Right atrium auricular region (tissue), 2 donors: ENCODE results near the gene GABBR2. TPM values are rescaled to one million over a fixed set of nuclear protein-coding genes. Genes with fewer than 3 reads are reported as not detected.

Experiments
- DNase-seq: peaks from one replicate; pipeline ENCODE4 v3.0.0-alpha.2; 2019; ENCODE audit warnings: low spot score
- H3K27ac ChIP-seq, 2 donors: fragments of 200-600 bp; sonication (generic); 1 replicate in 1 of 2; 2 replicates in 1 of 2; pipeline ENCODE4 v1.5.1; 2016 to 2019
- H3K27me3 ChIP-seq, 2 donors: fragments of 200-600 bp; sonication (generic); one replicate each; pipeline versions ENCODE4 v1.5.1 to v1.6.0; 2017 to 2019
- H3K36me3 ChIP-seq: fragments of 200-600 bp; sonication (generic); one replicate; pipeline ENCODE4 v1.5.1; 2016
- H3K4me1 ChIP-seq, 2 donors: fragments of 200-600 bp; sonication (generic); one replicate each; pipeline versions ENCODE4 v1.5.1 to v1.6.0; 2017 to 2019
- H3K4me3 ChIP-seq, 2 donors: fragments of 200-600 bp; sonication (generic); 1 replicate in 1 of 2; 2 replicates in 1 of 2; pipeline ENCODE4 v1.5.1; 2017 to 2019; ENCODE audit warnings: mild to moderate bottlenecking in 1 of 2, moderate library complexity in 1 of 2
- H3K9me3 ChIP-seq, 2 donors: fragments of 200-600 bp; sonication (generic); one replicate each; pipeline ENCODE4 v1.5.1; 2019
- CTCF ChIP-seq, 2 donors: fragments of 200-600 bp; sonication (generic); IDR thresholded peaks; one replicate each; pipeline ENCODE4 v1.5.1; 2019; ENCODE audit warnings: antibody characterized with exemption in 2 of 2
- total RNA-seq, 2 donors: library from RNA; depleted of rRNA; stranded (reverse); fragments of >200 nt; gene quantifications; one replicate each; pipeline ENCODE4 v1.1.0, GENCODE V29; 2016

Gene GABBR2
- total RNA-seq, 2 donors from 2014 or later = 0.22 TPM; not detected in 1

DNA sequence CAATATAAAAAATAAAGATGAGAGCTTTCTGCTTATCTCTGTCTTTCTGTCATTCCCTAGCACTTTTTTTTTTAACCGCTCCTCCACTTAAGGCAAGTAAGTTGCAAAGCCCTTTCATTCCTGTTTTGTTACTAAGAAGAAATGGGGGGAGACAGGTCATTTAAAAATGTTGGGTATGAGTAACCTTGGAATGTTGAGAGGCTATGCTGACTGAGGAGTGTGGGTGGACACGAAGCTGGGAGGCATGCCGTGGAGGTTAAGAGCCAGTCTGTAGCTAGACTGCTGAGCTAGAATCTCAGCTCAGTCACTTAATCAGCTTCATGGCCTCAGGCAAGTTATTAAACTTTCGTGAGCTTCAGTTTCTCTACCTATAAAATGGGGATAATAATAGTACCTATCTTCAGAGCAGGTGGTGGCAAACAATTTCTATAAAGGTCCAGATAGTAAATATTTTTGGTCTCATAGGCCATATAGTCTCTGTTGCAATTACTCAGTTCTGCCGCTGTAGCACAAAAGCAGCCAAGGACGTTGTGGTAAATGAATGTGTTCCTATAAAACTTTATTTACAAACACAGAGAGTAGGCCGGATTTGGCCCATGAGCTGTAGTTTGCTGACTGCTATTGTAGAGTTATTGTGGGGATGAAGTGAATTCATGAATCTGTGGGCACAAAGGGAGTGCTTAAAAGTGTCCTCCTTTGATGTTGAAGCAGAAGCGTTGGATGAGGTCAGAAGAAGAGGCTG is 220.0 kb downstream of the GABBR2 start:
- Histone ChIP-seq H3K4me3 (no peak overlapping the region), H3K36me3 (no peaks in the 10 kb centered on the region), H3K27me3 (no peaks in the 10 kb centered on the region), H3K4me1 (no peaks in the 10 kb centered on the region), H3K9me3 (no peaks in the 10 kb centered on the region), H3K27ac (no peak overlapping the region)
- no peak for TF ChIP-seq CTCF (IDR thresholded peaks at IDR 0.05)
- DNase-seq = no peak

DNA sequence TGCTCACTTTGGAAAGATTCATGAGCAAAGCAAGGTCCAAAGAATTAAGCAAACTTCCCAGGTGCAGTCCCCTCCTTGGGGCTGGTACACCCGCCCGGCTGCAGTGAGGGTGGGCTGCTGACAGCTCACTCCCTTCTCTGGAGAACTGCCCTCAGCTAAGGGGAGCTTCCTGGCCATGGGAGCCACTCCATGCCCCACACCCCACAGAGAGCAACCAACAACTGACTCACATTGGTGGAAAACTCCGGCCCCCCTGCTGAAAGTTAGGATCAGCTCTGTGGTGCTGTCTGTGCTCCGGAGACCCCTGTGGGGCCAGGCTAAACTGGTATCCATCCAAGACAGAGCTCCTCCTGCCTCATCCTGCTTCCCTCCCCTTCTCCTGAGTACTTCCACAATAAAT is 223.0 kb downstream of the GABBR2 start:
- Histone ChIP-seq H3K4me3 (no peak overlapping the region), H3K4me1 (no peaks in the 10 kb centered on the region), H3K27ac (no peak overlapping the region), H3K36me3 (no peaks in the 10 kb centered on the region), H3K9me3 (no peaks in the 10 kb centered on the region), H3K27me3 (no peaks in the 10 kb centered on the region)
- no peak for DNase-seq
- TF ChIP-seq CTCF (IDR thresholded peaks at IDR 0.05) = no peak

DNA sequence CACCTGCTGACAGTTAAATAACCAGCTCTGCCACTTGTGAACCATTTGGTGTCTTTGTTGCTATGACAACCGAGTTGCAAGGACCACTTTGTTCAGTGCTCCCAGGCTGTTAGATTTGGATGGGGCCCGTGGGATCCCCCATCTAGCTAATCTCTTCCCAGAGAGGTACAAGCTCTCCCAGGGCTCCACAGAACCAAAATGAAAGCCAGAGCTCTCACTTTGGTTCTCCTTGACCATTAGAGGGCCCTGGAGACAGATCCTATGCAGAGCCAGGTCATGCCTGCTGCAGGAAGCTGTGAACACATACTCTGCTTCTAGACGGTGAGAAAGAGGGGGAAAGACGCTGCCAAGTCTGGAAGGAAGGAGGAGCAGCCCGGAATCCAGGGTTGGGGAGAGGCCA is 224.6 kb downstream of the GABBR2 start:
- H3K9me3 ChIP-seq = no peaks in the 10 kb centered on the region
- H3K36me3 ChIP-seq = no peaks in the 10 kb centered on the region
- H3K4me3 ChIP-seq = no peak overlapping the region
- H3K4me1 ChIP-seq = no peaks in the 10 kb centered on the region
- TF ChIP-seq CTCF (IDR thresholded peaks at IDR 0.05) = no peak
- no peak for DNase-seq
- no peak overlapping the region for H3K27ac ChIP-seq
- no peaks in the 10 kb centered on the region for H3K27me3 ChIP-seq

- no peak for DNase-seq
- no peak overlapping the region for H3K4me3 ChIP-seq
- H3K9me3 ChIP-seq = no peaks in the 10 kb centered on the region
- H3K4me1 ChIP-seq = no peaks in the 10 kb centered on the region
- H3K27me3 ChIP-seq = no peaks in the 10 kb centered on the region
- no peak for TF ChIP-seq CTCF (IDR thresholded peaks at IDR 0.05)
- no peaks in the 10 kb centered on the region for H3K36me3 ChIP-seq
- no peak overlapping the region for H3K27ac ChIP-seq
Observed at GRCh38 chr9:98482226-98482625, 226.5 kb downstream of the GABBR2 start.

DNA sequence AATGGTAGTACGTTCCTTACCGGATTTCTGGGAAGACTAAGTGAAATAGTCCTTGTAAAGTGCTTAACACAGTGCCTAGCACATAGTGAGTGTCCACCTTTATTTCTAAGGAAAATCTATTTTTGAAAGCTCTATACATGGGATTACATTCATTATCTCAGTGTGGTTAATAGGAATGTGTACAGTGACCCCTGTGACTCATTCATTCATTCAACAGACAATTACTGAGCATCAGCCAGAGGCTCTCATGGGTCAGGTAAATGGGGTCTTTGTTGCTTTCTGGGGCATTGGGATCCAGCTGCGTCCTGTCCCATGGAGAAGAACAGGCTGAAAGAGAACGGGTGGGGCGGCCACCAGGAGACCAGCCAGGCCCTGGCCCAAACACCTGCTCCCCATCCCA is 227.1 kb downstream of the GABBR2 start:
- no peak overlapping the region for H3K27ac ChIP-seq
- no peak for TF ChIP-seq CTCF (IDR thresholded peaks at IDR 0.05)
- DNase-seq = no peak
- H3K4me1 ChIP-seq = no peaks in the 10 kb centered on the region
- H3K4me3 ChIP-seq = no peak overlapping the region
- no peaks in the 10 kb centered on the region for H3K27me3 ChIP-seq
- no peaks in the 10 kb centered on the region for H3K9me3 ChIP-seq
- H3K36me3 ChIP-seq = no peaks in the 10 kb centered on the region
